22Rv1 (cell line): ENCODE results near the gene SCFD2.

Experiments used
- H3K27ac ChIP-seq: fragments of 450-650 bp; 2 replicates; pipeline ENCODE4 v1.5.1; 2017
- ZFX ChIP-seq: fragments of 450-650 bp; IDR thresholded peaks from 2 replicates; pipeline ENCODE4 v1.6.1; 2017; ENCODE audit warnings: antibody characterized with exemption, borderline replicate concordance
- TF ChIP-seq, protein P1 (sequence below): fragments of 450-650 bp; IDR thresholded peaks from 2 replicates; pipeline ENCODE4 v1.5.1; 2017; ENCODE audit warnings: mild to moderate bottlenecking

Gene SCFD2

DNA sequence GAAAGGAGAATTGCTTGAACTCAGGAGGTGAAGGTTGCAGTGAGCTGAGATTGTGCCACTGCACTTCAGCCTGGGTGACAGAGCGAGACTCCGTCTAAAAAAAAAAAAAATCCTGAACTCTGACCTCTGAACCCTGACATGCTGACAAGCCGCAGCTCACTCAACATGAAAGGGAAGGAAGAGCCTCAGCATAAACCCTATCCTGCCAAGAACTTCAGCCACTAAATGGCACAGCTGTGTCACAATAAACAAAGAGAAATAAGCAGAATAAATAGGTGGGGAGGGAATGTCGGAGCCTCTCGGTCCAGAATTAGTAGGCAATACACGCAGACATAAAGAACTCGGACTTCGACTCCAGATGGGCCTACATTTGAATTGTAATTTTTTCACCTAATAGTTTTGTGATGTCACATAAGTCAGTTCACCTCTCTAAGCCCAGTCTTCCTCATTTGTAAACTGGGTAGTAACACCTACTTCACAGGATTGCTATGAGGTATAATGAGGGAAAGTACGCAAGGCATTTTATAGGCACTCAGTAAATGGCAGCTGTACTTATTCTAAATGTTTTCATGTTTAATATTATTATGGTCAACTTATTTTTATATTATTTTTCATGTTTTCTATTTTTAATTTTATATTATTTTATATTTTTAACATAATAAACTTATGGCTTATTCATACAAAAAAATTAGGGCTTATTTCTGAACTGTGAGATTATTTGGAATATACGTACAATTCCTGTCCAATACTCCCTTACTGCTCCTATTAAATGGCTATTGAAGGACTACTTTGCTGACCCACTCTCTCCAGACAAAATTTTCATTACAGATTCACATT, 243.4 kb downstream of the SCFD2 start:
- TF ChIP-seq, protein P1, sequence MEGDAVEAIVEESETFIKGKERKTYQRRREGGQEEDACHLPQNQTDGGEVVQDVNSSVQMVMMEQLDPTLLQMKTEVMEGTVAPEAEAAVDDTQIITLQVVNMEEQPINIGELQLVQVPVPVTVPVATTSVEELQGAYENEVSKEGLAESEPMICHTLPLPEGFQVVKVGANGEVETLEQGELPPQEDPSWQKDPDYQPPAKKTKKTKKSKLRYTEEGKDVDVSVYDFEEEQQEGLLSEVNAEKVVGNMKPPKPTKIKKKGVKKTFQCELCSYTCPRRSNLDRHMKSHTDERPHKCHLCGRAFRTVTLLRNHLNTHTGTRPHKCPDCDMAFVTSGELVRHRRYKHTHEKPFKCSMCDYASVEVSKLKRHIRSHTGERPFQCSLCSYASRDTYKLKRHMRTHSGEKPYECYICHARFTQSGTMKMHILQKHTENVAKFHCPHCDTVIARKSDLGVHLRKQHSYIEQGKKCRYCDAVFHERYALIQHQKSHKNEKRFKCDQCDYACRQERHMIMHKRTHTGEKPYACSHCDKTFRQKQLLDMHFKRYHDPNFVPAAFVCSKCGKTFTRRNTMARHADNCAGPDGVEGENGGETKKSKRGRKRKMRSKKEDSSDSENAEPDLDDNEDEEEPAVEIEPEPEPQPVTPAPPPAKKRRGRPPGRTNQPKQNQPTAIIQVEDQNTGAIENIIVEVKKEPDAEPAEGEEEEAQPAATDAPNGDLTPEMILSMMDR: no peak
- TF ChIP-seq ZFX: no peak
- no peak overlapping the region for H3K27ac ChIP-seq

DNA sequence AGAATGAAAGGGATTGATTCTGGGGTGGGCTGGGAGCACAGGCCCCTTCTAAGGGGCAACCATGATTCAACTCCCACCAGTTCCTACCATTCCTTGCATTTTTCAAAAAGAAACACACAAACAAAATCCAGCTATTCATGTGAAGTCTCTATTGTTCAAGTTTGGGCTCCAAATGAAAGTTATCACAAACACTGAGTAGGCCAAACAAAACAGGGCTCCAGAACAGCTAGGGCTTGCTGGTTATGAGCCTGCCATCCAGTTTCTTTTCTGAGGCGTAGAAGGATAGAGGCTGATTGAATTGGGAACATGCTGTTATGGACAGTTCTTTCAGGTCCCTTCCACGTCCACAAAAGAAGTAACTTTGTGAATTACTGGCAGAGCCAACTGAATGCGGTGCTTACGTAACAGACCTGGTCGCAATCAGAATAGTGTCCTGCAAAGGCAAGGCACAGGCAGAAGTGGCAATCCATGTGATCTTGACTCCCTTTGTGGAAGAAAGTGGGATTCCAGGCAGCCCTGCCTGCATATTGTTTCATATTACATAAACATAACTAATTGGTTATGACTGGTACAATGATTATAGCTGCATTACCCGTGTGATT, 244.5 kb downstream of the SCFD2 start:
- TF ChIP-seq ZFX: no peak
- TF ChIP-seq, protein P1: no peak
- no peak overlapping the region for H3K27ac ChIP-seq

DNA sequence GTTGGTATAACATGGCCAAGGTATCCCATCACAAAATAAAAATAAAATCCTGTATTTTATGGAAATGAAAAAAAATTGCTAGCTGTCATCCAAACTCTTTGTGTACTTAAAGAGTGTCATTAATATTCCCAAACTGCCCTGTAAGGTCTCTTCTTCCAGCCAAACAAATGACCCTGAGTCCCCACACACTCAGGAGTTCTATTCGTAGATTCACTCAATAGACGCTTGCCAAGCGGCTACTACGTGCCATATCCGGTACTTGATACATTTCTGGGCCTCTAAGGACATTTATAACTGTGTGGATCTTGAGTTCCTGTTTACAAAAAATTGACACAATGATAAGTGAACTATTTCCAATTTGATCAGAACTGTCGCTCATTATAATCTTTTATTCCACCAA, 245.1 kb downstream of the SCFD2 start:
- no peak overlapping the region for H3K27ac ChIP-seq

DNA sequence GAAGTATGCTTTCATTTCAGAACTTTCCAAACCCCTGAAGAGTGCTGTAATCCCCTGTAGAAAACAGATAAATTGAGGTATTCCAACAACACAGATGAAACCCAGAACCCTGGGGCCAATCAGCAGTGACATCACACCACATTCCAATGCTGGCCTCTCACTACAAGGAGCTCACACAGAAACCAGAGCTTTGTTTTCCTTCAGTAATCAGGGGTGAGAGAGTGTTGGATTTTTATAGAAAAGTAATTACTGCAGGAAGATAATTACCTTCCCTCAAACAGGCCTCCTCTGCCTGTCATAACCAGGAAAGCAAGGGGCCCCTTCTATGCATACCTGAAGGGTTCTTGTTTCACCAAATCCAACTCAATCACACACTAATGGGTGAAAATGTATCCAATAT, 246.2 kb downstream of the SCFD2 start:
- TF ChIP-seq, protein P1: no peak
- TF ChIP-seq ZFX: no peak
- no peak overlapping the region for H3K27ac ChIP-seq

More for the DNA sequence above, 245.1 kb downstream of the SCFD2 start:
- TF ChIP-seq, protein P1: no peak
- no peak for TF ChIP-seq ZFX

DNA sequence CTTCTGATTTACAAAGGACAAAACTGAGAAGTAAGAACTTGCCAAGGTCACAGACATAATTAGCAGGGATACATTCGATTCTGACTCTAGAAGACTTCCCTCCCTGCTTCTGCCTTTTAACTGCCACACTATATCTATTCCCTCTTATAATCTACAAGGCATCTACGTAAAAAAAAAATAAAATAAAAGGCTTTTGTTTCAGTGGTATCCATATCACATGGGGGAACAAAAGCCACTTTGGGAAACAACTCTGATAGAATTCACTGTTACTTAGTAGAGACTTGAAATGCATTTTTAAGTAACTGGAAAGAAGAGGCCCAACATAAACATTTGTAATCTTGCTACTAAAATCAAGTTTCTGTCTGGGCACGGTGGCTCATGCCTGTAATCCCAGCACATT, 247.2 kb downstream of the SCFD2 start:
- no peak overlapping the region for H3K27ac ChIP-seq
- no peak for TF ChIP-seq ZFX
- TF ChIP-seq, protein P1: no peak

DNA sequence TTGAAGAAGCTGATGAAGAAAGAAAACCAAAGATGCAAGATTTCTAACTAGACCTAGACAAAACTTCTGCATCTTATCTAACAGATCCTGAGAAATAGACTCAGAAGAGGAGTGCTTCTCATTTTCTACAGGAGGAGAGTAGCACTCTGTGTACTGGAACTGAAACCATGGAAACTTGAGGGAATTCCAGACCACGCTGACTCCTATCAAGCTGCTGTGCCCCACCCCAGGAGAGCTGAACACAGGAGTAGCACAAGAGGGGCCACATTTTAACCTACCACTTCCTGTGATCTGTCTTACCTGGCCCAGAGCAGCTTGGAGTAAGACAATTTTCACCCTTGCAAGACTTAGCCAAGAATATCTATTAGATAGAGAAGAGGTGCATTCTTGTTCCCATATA, 248.9 kb downstream of the SCFD2 start:
- TF ChIP-seq, protein P1: no peak
- TF ChIP-seq ZFX: no peak
- no peak overlapping the region for H3K27ac ChIP-seq
